ENCODE results near the gene STPG2. TPM values are rescaled to one million over a fixed set of nuclear protein-coding genes. Genes with fewer than 3 reads are reported as not detected.

STPG2 gene
- total RNA-seq, 1 donor from 2014 or later: 0.14 TPM

GRCh38 chr4:98055800-98056501, 87.3 kb downstream of the STPG2 start:
- Histone ChIP-seq H3K4me1 (ENCODE audit: insufficient read depth, low read length) (no peaks in the 10 kb centered on the region), H3K27me3 (ENCODE audit: insufficient read depth, low read length) (no peaks in the 10 kb centered on the region), H3K9me3 (ENCODE audit: insufficient read depth, low read depth, low read length) (no peaks in the 10 kb centered on the region), H2AFZ (ENCODE audit: low read depth, low read length) (no peak overlapping the region), H3K27ac (ENCODE audit: low read depth, low read length) (no peak overlapping the region), H3K36me3 (ENCODE audit: insufficient read depth, low read length) (no peaks in the 10 kb centered on the region), H3K79me2 (ENCODE audit: insufficient read depth, low read length) (no peaks in the 10 kb centered on the region), H3K9ac (ENCODE audit: low read length) (no peak overlapping the region), H3K4me2 (ENCODE audit: low read length) (no peak overlapping the region), H3K4me3 (ENCODE audit: insufficient read depth, low read depth, low read length) (no peak overlapping the region), H4K20me1 (ENCODE audit: insufficient read depth, low read length) (no peaks in the 10 kb centered on the region)
- H3K9me3 Mint-ChIP-seq (ENCODE audit: unreplicated experiment): peaks cover 8% of the 10 kb centered on the region
- H3K36me3 Mint-ChIP-seq (ENCODE audit: low read depth, unreplicated experiment): no peaks in the 10 kb centered on the region
- H3K4me1 Mint-ChIP-seq (ENCODE audit: low read depth, unreplicated experiment): no peaks in the 10 kb centered on the region
- DNase-seq (ENCODE audit: low read depth): no peak
- no peak overlapping the region for H3K4me3 Mint-ChIP-seq (ENCODE audit: unreplicated experiment)
- no peaks in the 10 kb centered on the region for H3K27me3 Mint-ChIP-seq (ENCODE audit: low read depth, unreplicated experiment)
- no peak overlapping the region for H3K27ac Mint-ChIP-seq (ENCODE audit: unreplicated experiment)
- TF ChIP-seq EZH2 (IDR thresholded peaks at IDR 0.05; ENCODE audit: insufficient read depth, low read length) (no peak), CTCF (IDR thresholded peaks at IDR 0.05; ENCODE audit: insufficient read depth, low read depth, low read length) (no peak)
- FAIRE-seq: no peak

- H3K4me2 ChIP-seq (ENCODE audit: low read length): no peak overlapping the region
- no peak overlapping the region for H3K27ac ChIP-seq (ENCODE audit: low read depth, low read length)
- no peaks in the 10 kb centered on the region for H3K79me2 ChIP-seq (ENCODE audit: insufficient read depth, low read length)
- H3K4me3 ChIP-seq (ENCODE audit: insufficient read depth, low read depth, low read length): no peak overlapping the region
- TF ChIP-seq EZH2 (IDR thresholded peaks at IDR 0.05; ENCODE audit: insufficient read depth, low read length): no peak
- TF ChIP-seq CTCF (IDR thresholded peaks at IDR 0.05; ENCODE audit: insufficient read depth, low read depth, low read length): no peak
- no peaks in the 10 kb centered on the region for H3K9me3 ChIP-seq (ENCODE audit: insufficient read depth, low read depth, low read length)
- H3K9ac ChIP-seq (ENCODE audit: low read length): no peak overlapping the region
- no peaks in the 10 kb centered on the region for H3K4me1 ChIP-seq (ENCODE audit: insufficient read depth, low read length)
- H3K4me3 Mint-ChIP-seq (ENCODE audit: unreplicated experiment): no peak overlapping the region
- no peak for FAIRE-seq
- no peak overlapping the region for H2AFZ ChIP-seq (ENCODE audit: low read depth, low read length)
- no peaks in the 10 kb centered on the region for H3K36me3 Mint-ChIP-seq (ENCODE audit: low read depth, unreplicated experiment)
- no peaks in the 10 kb centered on the region for H3K27me3 Mint-ChIP-seq (ENCODE audit: low read depth, unreplicated experiment)
- H3K36me3 ChIP-seq (ENCODE audit: insufficient read depth, low read length): no peaks in the 10 kb centered on the region
- no peaks in the 10 kb centered on the region for H3K4me1 Mint-ChIP-seq (ENCODE audit: low read depth, unreplicated experiment)
- no peaks in the 10 kb centered on the region for H3K27me3 ChIP-seq (ENCODE audit: insufficient read depth, low read length)
- H4K20me1 ChIP-seq (ENCODE audit: insufficient read depth, low read length): no peaks in the 10 kb centered on the region
- no peaks in the 10 kb centered on the region for H3K9me3 Mint-ChIP-seq (ENCODE audit: unreplicated experiment)
- no peak for DNase-seq (ENCODE audit: low read depth)
- H3K27ac Mint-ChIP-seq (ENCODE audit: unreplicated experiment): no peak overlapping the region
These were observed 96.6 kb downstream of the STPG2 start for GRCh38 chr4:98046665-98047064.

- no peaks in the 10 kb centered on the region for H3K27me3 Mint-ChIP-seq (ENCODE audit: low read depth, unreplicated experiment)
- no peaks in the 10 kb centered on the region for H3K27me3 ChIP-seq (ENCODE audit: insufficient read depth, low read length)
- H3K9me3 ChIP-seq (ENCODE audit: insufficient read depth, low read depth, low read length): peaks cover 2% of the 10 kb centered on the region
- no peak overlapping the region for H3K27ac Mint-ChIP-seq (ENCODE audit: unreplicated experiment)
- H3K4me1 Mint-ChIP-seq (ENCODE audit: low read depth, unreplicated experiment): no peaks in the 10 kb centered on the region
- H3K36me3 ChIP-seq (ENCODE audit: insufficient read depth, low read length): no peaks in the 10 kb centered on the region
- no peak overlapping the region for H3K4me3 Mint-ChIP-seq (ENCODE audit: unreplicated experiment)
- H3K4me3 ChIP-seq (ENCODE audit: insufficient read depth, low read depth, low read length): no peak overlapping the region
- no peaks in the 10 kb centered on the region for H4K20me1 ChIP-seq (ENCODE audit: insufficient read depth, low read length)
- no peak overlapping the region for H3K27ac ChIP-seq (ENCODE audit: low read depth, low read length)
- no peak for DNase-seq (ENCODE audit: low read depth)
- H3K9ac ChIP-seq (ENCODE audit: low read length): no peak overlapping the region
- FAIRE-seq: no peak
- no peaks in the 10 kb centered on the region for H3K79me2 ChIP-seq (ENCODE audit: insufficient read depth, low read length)
- H2AFZ ChIP-seq (ENCODE audit: low read depth, low read length): no peak overlapping the region
- H3K4me1 ChIP-seq (ENCODE audit: insufficient read depth, low read length): no peaks in the 10 kb centered on the region
- H3K9me3 Mint-ChIP-seq (ENCODE audit: unreplicated experiment): no peaks in the 10 kb centered on the region
- H3K4me2 ChIP-seq (ENCODE audit: low read length): no peak overlapping the region
- no peaks in the 10 kb centered on the region for H3K36me3 Mint-ChIP-seq (ENCODE audit: low read depth, unreplicated experiment)
- TF ChIP-seq CTCF (IDR thresholded peaks at IDR 0.05; ENCODE audit: insufficient read depth, low read depth, low read length) (no peak), EZH2 (IDR thresholded peaks at IDR 0.05; ENCODE audit: insufficient read depth, low read length) (no peak)
These were observed 113.2 kb downstream of the STPG2 start for GRCh38 chr4:98030059-98030458.

All from astrocyte (in vitro differentiated cells and primary cell).